Type B pancreatic cell (in vitro differentiated cells): ENCODE results near the gene CEP89. TPM values are rescaled to one million over a fixed set of nuclear protein-coding genes. Genes with fewer than 3 reads are reported as not detected.
"Not testable (repeated sequence)": the region's sequence is repeated elsewhere in the genome, so short reads cannot be mapped to it uniquely, and the experiment has no call there.

Experiments
- DNase-seq: peaks from one replicate; pipeline ENCODE4 v3.0.0; 2021; ENCODE audit warnings: mixed read lengths; ENCODE audit not compliant: unreplicated experiment; ENCODE audit errors: extremely low spot score
- H3K27ac Mint-ChIP-seq: 2 replicates; pipeline ENCODE4 v1.8.0; 2021; ENCODE audit warnings: mild to moderate bottlenecking, mixed read lengths
- H3K27me3 Mint-ChIP-seq: 2 replicates; pipeline ENCODE4 v1.8.0; 2021; ENCODE audit warnings: mixed read lengths
- H3K36me3 Mint-ChIP-seq: 2 replicates; pipeline ENCODE4 v1.8.0; 2021; ENCODE audit warnings: mixed read lengths
- H3K4me1 Mint-ChIP-seq: one replicate; pipeline ENCODE4 v1.8.0; 2021; ENCODE audit warnings: mixed read lengths; ENCODE audit not compliant: unreplicated experiment
- H3K4me3 Mint-ChIP-seq: 2 replicates; pipeline ENCODE4 v1.8.0; 2021; ENCODE audit warnings: mild to moderate bottlenecking, mixed read lengths
- H3K9me3 Mint-ChIP-seq: 2 replicates; pipeline ENCODE4 v1.8.0; 2021; ENCODE audit warnings: mixed read lengths
- total RNA-seq: library from RNA; stranded (reverse); gene quantifications from 2 replicates; pipeline ENCODE4 v1.2.1, GENCODE V29; 2021; ENCODE audit warnings: low replicate concordance
- TF ChIP-seq, protein P1 (sequence below): fragments of 200-600 bp; sonication (generic); conservative IDR thresholded peaks from 2 replicates; pipeline ENCODE4 v1.5.0; 2021; ENCODE audit warnings: antibody characterized with exemption, mild to moderate bottlenecking

CEP89 gene
- total RNA-seq, 1 donor from 2014 or later = 37.7 TPM

DNA sequence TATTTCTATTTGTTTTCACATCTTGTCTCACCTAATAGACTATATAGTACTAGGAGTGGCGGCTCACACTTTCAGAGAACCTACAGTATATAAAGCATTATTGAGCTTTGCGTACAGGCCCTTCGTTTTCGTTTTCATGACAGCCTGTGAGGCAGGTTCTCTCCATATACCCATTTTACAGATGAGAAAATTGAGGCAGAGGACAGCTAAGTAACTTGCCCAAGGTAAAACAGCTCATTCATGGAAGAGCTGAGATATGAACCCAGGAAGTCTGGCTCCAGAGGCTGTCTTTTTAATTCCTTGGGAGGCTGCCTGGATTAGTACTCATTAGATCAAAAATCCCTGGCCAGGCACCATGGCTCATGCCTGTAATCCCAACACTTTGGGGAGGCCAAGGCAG, 29.2 kb upstream of the CEP89 start:
- peaks cover 4% of the 10 kb centered on the region for H3K4me1 Mint-ChIP-seq
- H3K9me3 Mint-ChIP-seq = no peaks in the 10 kb centered on the region
- H3K27ac Mint-ChIP-seq = no peak overlapping the region
- H3K27me3 Mint-ChIP-seq = no peaks in the 10 kb centered on the region
- DNase-seq = no peak
- no peak overlapping the region for H3K4me3 Mint-ChIP-seq
- peaks cover 18% of the 10 kb centered on the region for H3K36me3 Mint-ChIP-seq
- TF ChIP-seq, protein P1, sequence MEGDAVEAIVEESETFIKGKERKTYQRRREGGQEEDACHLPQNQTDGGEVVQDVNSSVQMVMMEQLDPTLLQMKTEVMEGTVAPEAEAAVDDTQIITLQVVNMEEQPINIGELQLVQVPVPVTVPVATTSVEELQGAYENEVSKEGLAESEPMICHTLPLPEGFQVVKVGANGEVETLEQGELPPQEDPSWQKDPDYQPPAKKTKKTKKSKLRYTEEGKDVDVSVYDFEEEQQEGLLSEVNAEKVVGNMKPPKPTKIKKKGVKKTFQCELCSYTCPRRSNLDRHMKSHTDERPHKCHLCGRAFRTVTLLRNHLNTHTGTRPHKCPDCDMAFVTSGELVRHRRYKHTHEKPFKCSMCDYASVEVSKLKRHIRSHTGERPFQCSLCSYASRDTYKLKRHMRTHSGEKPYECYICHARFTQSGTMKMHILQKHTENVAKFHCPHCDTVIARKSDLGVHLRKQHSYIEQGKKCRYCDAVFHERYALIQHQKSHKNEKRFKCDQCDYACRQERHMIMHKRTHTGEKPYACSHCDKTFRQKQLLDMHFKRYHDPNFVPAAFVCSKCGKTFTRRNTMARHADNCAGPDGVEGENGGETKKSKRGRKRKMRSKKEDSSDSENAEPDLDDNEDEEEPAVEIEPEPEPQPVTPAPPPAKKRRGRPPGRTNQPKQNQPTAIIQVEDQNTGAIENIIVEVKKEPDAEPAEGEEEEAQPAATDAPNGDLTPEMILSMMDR = no peak

DNA sequence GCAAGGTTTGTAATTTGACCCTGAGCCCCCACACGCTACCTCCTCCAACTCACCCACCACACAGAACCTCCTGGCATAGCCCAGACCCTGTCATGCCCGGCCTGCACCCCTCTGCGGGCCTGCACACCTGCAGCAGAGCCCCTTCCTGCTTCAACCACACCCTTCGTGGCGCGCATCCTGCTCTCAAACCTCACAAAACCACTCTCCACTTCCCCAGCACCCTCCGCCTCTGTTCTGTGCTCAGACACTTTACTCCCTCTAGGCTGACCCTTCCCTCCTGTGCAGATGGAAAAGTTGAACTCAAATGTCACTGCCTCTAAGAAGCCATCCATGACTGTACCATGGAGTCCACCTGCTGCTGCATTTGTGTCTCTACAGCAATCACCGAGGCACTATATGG, 28.8 kb upstream of the CEP89 start:
- Mint-ChIP-seq H3K4me3 (no peak overlapping the region), H3K27me3 (no peaks in the 10 kb centered on the region), H3K27ac (no peak overlapping the region), H3K9me3 (no peaks in the 10 kb centered on the region), H3K36me3 (peaks cover 17% of the 10 kb centered on the region), H3K4me1 (peaks cover 4% of the 10 kb centered on the region)
- TF ChIP-seq, protein P1 = no peak
- no peak for DNase-seq

DNA sequence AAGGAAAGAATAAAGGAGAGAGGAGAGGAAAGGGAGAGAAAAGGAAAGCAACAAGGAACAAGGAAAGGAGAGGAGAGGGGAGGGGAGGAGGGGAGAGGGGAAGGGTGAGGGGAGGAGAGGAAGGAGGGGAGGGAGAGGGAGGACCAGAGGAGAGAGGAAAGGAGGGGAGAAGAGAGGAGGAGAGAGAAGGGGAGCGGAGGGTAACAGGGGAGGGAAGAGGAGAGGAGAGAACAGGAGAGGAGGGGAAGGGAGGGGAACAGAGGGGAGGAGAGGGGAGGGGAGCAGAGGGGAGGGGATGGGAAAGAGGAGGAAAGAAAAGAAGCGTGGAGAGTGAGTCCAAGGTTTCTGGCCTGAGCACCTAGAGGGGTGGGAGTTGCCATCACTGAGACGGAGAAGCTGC, 27.0 kb upstream of the CEP89 start:
- Mint-ChIP-seq H3K36me3 (peaks cover 13% of the 10 kb centered on the region), H3K27ac (no peak overlapping the region), H3K27me3 (no peaks in the 10 kb centered on the region), H3K9me3 (no peaks in the 10 kb centered on the region), H3K4me1 (peaks cover 4% of the 10 kb centered on the region), H3K4me3 (no peak overlapping the region)
- DNase-seq = no peak
- TF ChIP-seq, protein P1 = no peak

DNA sequence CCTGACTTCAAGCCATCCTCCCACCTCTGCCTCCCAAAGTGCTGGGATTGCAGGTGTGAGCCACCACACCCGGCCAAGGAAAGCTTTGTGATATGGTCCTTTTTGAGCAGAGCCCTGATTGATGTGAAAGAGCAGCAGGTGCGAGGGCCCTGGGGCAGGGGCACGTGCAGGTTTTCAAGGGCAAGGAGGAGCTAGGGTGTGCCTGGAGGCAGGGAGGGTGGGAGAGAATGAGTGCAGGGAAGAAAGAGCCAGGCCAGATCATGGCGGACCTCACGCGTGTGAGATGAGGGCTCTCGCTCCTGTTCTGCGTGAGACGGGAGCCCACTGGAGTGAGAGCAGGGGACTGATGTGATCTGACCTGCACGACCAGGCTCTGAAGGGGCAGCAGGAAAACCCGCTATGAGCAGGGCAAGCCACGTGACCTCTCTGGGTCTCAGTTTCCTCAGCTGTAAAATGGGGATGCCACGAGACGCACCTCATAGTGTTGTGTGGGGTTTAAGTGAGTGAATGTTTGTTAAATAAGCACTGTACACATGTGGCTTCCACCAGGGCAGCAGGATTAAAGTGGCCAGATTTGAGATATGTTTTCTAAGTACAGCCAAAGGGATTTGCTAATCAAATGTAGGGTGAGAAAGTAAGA, 26.1 kb upstream of the CEP89 start:
- Mint-ChIP-seq H3K27ac (no peak overlapping the region), H3K4me3 (no peak overlapping the region), H3K36me3 (peaks cover 13% of the 10 kb centered on the region), H3K27me3 (no peaks in the 10 kb centered on the region), H3K9me3 (no peaks in the 10 kb centered on the region), H3K4me1 (no peaks in the 10 kb centered on the region)
- TF ChIP-seq, protein P1 = no peak
- no peak for DNase-seq

DNA sequence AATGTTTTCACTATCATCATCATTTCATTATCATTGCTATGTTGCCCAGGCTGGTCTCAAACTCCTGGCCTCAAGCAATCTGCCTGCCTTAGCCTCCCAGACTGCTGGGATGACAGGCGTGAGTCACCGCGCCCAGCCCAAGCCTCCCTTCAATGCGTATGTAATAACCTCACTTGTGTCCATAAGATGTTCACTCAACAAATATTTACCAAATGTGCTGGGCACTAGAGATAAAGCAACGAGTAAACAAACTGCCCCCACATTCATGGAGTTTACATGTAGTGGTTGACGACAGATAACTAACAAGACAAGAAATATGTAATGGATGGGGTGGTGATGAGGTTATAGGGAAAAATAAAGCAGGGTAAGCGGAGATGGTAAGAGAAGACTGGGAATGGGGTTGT, 25.3 kb upstream of the CEP89 start:
- Mint-ChIP-seq H3K36me3 (peaks cover 13% of the 10 kb centered on the region), H3K27ac (peak overlapping the region; percentile 61)
- DNase-seq, H3K4me1 Mint-ChIP-seq, H3K9me3 Mint-ChIP-seq, H3K27me3 Mint-ChIP-seq, H3K4me3 Mint-ChIP-seq: not testable (repeated sequence)

DNA sequence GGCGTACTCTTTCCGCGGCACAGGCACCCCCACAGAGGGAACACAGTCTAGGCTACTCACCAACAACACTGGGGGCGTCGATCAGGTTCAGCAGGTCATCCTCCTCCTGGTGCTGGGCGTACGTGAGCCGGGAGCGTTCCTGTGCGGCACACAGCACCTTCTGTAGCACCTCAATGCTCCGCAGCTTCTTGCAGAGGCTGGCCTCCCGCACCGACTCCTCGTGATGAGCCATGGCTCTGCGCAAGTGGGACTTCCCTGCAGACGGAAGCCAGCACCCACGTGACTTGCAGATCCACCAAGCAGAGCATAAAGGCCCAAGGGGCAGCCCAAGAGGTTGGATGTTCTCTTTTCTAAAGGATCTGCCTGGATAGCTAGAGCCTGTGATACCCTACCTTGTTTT, 24.2 kb upstream of the CEP89 start:
- DNase-seq, H3K9me3 Mint-ChIP-seq, H3K27ac Mint-ChIP-seq, H3K4me3 Mint-ChIP-seq, H3K27me3 Mint-ChIP-seq, H3K4me1 Mint-ChIP-seq: not testable (repeated sequence)
- H3K36me3 Mint-ChIP-seq = peaks cover 13% of the 10 kb centered on the region

DNA sequence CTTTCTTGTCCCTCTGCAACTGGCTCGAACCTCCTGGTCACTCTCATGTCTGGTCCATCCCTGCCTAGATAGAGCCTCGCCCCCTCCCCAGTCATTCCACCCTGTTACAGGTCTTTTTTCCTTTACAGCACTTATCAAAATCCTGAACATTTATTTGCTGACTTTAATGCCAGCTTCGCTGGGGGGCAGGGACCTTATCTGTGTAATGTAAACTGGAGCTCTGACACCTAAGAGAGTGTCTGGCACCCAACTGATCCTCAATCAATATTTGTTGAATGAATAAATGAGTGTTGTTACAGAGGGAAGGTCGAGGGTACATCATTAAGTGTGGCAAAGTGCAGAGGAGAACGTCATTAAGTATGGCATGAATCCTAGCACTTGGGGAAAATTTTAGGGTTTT, 17.0 kb upstream of the CEP89 start:
- Mint-ChIP-seq H3K27ac (no peak overlapping the region), H3K27me3 (no peaks in the 10 kb centered on the region), H3K9me3 (no peaks in the 10 kb centered on the region), H3K4me3 (no peak overlapping the region), H3K36me3 (peaks cover 11% of the 10 kb centered on the region), H3K4me1 (no peaks in the 10 kb centered on the region)
- DNase-seq = no peak
- TF ChIP-seq, protein P1 = no peak

DNA sequence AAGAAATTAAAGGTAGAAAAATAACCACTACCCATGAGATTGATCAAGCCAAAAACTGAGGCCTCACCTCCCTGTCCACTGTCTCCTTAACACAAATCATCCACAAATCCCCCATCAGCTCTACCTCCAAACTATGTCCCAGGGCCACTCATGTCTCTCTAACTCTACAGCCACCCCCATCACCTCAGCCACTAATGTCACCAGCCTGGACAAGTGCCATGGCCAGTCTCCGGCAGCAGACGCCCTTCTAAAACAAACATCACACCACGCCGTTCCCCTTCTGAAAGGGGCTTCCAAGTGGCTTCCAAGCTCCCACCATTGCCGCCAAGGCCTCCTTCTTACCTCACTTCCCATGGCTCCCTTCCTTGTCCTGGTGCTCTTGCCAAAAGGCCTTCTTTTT, 16.5 kb upstream of the CEP89 start:
- H3K36me3 Mint-ChIP-seq = peaks cover 11% of the 10 kb centered on the region
- H3K27me3 Mint-ChIP-seq, DNase-seq, H3K9me3 Mint-ChIP-seq, H3K4me1 Mint-ChIP-seq, H3K4me3 Mint-ChIP-seq, H3K27ac Mint-ChIP-seq: not testable (repeated sequence)

DNA sequence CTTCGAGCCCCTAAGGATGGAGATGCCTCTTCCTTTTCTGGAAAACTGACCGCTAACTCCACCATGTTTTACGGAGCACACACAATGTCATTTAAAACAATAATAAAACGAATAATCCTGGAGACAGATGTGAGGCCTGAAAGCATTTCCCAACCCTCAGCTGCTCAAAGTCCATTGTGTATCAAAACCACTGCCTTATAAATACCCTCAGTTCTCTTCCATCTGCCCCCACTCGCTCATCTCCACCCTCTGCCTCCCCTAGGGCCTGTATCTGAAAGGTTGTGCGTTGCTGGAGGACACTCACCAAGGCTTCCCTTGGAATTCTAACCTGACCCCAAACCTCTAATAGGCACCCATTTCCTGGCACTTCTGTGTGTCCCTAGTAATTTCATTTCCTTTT, 10.7 kb upstream of the CEP89 start:
- not testable (repeated sequence) for H3K27me3 Mint-ChIP-seq, H3K4me3 Mint-ChIP-seq, H3K4me1 Mint-ChIP-seq, H3K36me3 Mint-ChIP-seq, H3K9me3 Mint-ChIP-seq, DNase-seq, H3K27ac Mint-ChIP-seq

DNA sequence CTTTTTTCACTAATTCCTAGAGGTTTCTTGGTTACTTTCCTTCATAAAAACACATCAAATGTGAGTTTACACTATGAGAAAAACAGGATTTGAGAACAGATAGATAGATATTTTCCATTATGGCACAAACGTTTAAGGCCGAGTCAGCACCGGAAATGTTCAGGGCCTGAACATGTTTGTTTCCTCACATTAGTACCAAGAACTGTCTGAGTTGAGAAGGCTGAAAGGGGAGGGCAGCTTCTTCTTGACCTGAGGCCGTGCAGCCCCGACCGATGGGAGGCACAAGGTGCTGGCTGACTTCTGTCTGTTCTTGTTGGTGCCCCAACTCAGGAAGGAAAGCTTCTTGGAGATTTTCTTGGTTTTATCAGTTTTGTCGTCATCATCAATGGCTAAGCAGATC, 8.0 kb upstream of the CEP89 start:
- H3K27me3 Mint-ChIP-seq = not testable (repeated sequence)

More for the DNA sequence above, 8.0 kb upstream of the CEP89 start:
- H3K27ac Mint-ChIP-seq, H3K9me3 Mint-ChIP-seq, H3K4me1 Mint-ChIP-seq, H3K4me3 Mint-ChIP-seq, DNase-seq, H3K36me3 Mint-ChIP-seq: not testable (repeated sequence)
